ENCODE measurements around the gene MAP3K14.

The MAP3K14 gene

DNA sequence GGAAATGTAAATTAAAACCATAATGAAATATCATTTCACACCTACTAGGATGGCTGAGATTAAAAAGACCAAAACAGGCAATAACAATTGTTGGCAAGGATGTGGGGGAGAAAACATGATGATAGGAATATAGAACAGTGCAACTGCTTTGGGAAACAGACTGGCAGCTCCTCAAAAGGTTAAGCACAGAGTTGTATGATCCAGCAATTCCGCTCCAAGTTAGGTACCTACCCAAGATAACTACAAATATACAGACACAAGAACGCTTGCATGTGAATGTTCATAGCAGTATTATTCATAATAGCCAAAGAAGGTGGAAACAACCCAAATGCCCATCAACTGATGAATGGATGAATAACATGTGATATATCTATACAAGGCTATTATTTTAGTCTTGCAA is 35.0 kb upstream of the MAP3K14 start:
- no peak overlapping the region for H2AFZ ChIP-seq
- TF ChIP-seq, protein P1, sequence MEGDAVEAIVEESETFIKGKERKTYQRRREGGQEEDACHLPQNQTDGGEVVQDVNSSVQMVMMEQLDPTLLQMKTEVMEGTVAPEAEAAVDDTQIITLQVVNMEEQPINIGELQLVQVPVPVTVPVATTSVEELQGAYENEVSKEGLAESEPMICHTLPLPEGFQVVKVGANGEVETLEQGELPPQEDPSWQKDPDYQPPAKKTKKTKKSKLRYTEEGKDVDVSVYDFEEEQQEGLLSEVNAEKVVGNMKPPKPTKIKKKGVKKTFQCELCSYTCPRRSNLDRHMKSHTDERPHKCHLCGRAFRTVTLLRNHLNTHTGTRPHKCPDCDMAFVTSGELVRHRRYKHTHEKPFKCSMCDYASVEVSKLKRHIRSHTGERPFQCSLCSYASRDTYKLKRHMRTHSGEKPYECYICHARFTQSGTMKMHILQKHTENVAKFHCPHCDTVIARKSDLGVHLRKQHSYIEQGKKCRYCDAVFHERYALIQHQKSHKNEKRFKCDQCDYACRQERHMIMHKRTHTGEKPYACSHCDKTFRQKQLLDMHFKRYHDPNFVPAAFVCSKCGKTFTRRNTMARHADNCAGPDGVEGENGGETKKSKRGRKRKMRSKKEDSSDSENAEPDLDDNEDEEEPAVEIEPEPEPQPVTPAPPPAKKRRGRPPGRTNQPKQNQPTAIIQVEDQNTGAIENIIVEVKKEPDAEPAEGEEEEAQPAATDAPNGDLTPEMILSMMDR (IDR thresholded peaks at IDR 0.05): no peak
- H3K4me1 ChIP-seq: no peaks in the 10 kb centered on the region
- no peaks in the 10 kb centered on the region for H3K27me3 ChIP-seq (ENCODE audit: control insufficient read depth, insufficient read depth, low read length)
- H3K4me2 ChIP-seq (ENCODE audit: low read length): no peak overlapping the region
- H3K27ac ChIP-seq: no peak overlapping the region
- no peaks in the 10 kb centered on the region for H3K36me3 ChIP-seq (ENCODE audit: control insufficient read depth, insufficient read depth, low read length)
- H3K9ac ChIP-seq: no peak overlapping the region
- no peaks in the 10 kb centered on the region for H3K9me3 ChIP-seq (ENCODE audit: control insufficient read depth, low read length)
- H3K79me2 ChIP-seq: no peaks in the 10 kb centered on the region
- no peak overlapping the region for H3K4me3 ChIP-seq (ENCODE audit: low read depth, low read length)

GRCh38 chr17:45347444-45347843 is 30.6 kb upstream of the MAP3K14 start:
- H3K9ac ChIP-seq: no peak overlapping the region
- H3K27ac ChIP-seq: no peak overlapping the region
- no peak overlapping the region for H2AFZ ChIP-seq
- no peaks in the 10 kb centered on the region for H3K27me3 ChIP-seq (ENCODE audit: control insufficient read depth, insufficient read depth, low read length)
- H3K4me2 ChIP-seq (ENCODE audit: low read length): no peak overlapping the region
- H3K9me3 ChIP-seq (ENCODE audit: control insufficient read depth, low read length): no peaks in the 10 kb centered on the region
- TF ChIP-seq, protein P1 (IDR thresholded peaks at IDR 0.05): no peak
- H3K4me3 ChIP-seq (ENCODE audit: low read depth, low read length): no peak overlapping the region
- H3K79me2 ChIP-seq: no peaks in the 10 kb centered on the region
- H3K4me1 ChIP-seq: no peaks in the 10 kb centered on the region
- no peaks in the 10 kb centered on the region for H3K36me3 ChIP-seq (ENCODE audit: control insufficient read depth, insufficient read depth, low read length)

DNA sequence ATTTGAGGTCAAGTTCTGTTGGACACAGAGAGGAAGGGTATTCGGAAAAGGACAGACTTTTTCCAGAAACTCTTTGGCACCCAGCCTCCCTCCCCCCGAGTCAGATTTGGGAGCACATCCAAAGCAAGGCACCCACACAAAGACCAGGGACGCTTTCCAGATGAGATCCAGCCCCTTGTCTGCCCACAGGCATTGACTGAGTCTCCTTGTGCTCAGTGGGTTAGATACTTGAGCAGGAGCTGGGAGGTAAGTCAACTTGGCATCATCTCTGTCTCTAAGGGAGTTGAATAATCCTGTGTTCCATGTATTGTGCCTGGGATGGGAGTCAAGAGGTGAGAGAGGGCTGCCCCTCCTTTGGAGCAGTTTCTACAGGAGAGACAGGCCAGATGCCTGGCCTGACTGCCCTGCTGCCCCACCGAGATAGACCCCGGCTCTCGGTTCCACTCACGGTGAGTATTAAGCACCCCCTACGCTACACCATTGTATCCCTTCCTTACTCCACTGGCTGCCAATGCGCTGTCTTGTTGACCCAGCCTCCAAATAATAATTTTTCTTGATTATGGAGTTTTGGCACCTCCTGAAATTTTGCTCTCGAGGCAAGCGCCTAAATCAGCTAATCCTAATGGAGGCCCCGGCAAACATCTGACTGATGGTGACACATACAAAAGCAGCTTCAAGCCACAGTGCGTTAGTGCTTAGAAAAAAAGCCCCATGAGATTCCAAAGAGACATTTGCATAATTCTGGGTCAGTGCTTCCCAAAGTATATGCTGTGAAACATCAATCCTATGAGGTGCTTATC is 29.6 kb upstream of the MAP3K14 start:
- Histone ChIP-seq H3K27me3 (ENCODE audit: control insufficient read depth, insufficient read depth, low read length) (no peaks in the 10 kb centered on the region), H3K79me2 (no peaks in the 10 kb centered on the region), H3K4me2 (ENCODE audit: low read length) (no peak overlapping the region), H3K4me3 (ENCODE audit: low read depth, low read length) (no peak overlapping the region), H3K27ac (no peak overlapping the region), H3K9me3 (ENCODE audit: control insufficient read depth, low read length) (no peaks in the 10 kb centered on the region), H3K4me1 (peaks cover 6% of the 10 kb centered on the region), H3K9ac (no peak overlapping the region), H3K36me3 (ENCODE audit: control insufficient read depth, insufficient read depth, low read length) (no peaks in the 10 kb centered on the region), H2AFZ (no peak overlapping the region)
- TF ChIP-seq, protein P1 (IDR thresholded peaks at IDR 0.05): no peak

DNA sequence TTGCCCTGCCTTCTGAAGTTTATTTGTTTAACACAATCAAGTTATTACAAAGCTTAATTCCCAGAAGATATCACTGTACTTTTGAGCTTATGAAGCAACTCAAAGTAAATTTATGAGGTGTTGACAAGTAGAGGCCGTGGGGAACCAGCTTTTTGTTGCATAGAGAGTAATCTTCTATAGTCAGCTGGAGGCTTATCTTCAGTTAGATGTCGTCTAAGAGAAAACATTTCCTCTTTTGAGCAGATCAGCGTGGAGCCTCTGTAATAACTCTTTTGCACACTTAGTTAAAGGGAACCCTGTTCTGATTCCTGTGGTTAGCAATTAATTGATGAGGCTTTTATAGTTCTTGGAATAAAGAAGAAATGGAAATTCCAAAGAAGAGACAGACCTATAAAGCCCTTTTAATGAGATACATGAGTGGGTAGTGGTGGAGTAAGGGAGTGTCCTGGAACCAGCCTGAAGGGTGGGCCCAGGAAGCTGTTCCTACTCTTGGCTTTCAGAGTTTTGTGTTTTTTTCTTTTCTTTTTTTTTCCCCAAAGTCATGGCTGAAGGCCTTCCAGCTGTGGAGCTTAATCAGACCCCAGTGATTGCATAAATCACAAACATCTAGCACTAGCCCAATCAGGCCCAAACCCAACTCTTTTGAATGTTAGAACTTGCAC is 28.9 kb upstream of the MAP3K14 start:
- H3K27ac ChIP-seq: no peak overlapping the region
- no peak overlapping the region for H3K4me2 ChIP-seq (ENCODE audit: low read length)
- TF ChIP-seq, protein P1 (IDR thresholded peaks at IDR 0.05): no peak
- H3K4me3 ChIP-seq (ENCODE audit: low read depth, low read length): no peak overlapping the region
- H3K9ac ChIP-seq: no peak overlapping the region
- H3K79me2 ChIP-seq: no peaks in the 10 kb centered on the region
- H3K9me3 ChIP-seq (ENCODE audit: control insufficient read depth, low read length): no peaks in the 10 kb centered on the region
- H3K36me3 ChIP-seq (ENCODE audit: control insufficient read depth, insufficient read depth, low read length): no peaks in the 10 kb centered on the region
- peaks cover 8% of the 10 kb centered on the region for H3K4me1 ChIP-seq
- H2AFZ ChIP-seq: peak overlapping the region; percentile 23
- H3K27me3 ChIP-seq (ENCODE audit: control insufficient read depth, insufficient read depth, low read length): no peaks in the 10 kb centered on the region
